NB4 (cell line): Measurements from ENCODE around the gene PDIA5.

Experiments
- DNase-seq: peaks from one replicate; pipeline ENCODE4 v3.0.0; 2010; ENCODE audit warnings: low read depth
- H3K4me3 ChIP-seq: one replicate; pipeline ENCODE4 v1.5.1; 2011; ENCODE audit warnings: mild to moderate bottlenecking, low read depth, low read length, moderate library complexity
- MAX ChIP-seq: IDR thresholded peaks from 2 replicates; pipeline ENCODE4 v1.6.1; 2011; ENCODE audit warnings: low read depth, low read length
- MYC ChIP-seq: IDR thresholded peaks from 2 replicates; pipeline ENCODE4 v1.6.1; 2011; ENCODE audit warnings: low read depth, low read length
- POLR2A ChIP-seq: IDR thresholded peaks from 2 replicates; pipeline ENCODE4 v1.6.1; 2011; ENCODE audit warnings: mild to moderate bottlenecking; ENCODE audit not compliant: insufficient read length; ENCODE audit errors: extremely low read depth
- TF ChIP-seq, protein P1 (sequence below): IDR thresholded peaks from one replicate; pipeline ENCODE4 v1.5.1; 2012; ENCODE audit warnings: low read depth, low read length

Gene PDIA5

DNA sequence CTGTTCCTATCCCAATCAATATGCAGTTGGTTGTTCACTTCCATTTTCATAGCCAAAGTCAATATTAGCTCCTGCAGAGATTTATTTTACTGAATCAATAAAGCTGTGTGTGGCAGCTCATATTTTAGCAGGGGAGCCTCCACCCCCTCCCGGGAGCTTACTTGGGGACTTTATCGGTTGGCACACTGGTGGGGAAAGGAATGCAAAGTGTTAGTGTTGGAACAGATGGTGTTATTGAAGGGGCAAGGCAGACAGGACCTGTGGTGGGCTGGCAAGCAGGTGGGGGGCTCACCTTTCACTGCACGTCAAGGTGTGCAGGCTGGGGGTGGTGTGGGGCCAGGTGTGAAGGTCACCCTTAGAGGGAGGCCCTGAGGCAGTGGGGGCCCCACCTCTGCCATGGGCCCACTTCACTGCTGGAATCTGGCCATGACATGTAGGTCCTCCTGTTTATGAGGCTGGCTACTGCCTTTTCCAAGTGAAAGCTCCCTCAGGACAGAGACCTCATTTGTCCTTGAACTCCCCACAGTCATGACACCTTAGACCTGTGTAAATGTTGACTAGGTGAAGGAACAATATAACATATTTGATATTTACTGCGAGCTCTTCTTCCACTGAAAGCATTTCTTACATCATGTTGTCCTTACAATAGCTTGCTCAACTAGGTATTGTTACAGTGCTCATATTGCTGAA is 90.9 kb downstream of the PDIA5 start:
- H3K4me3 ChIP-seq = no peak overlapping the region
- TF ChIP-seq MAX = no peak
- TF ChIP-seq, protein P1, sequence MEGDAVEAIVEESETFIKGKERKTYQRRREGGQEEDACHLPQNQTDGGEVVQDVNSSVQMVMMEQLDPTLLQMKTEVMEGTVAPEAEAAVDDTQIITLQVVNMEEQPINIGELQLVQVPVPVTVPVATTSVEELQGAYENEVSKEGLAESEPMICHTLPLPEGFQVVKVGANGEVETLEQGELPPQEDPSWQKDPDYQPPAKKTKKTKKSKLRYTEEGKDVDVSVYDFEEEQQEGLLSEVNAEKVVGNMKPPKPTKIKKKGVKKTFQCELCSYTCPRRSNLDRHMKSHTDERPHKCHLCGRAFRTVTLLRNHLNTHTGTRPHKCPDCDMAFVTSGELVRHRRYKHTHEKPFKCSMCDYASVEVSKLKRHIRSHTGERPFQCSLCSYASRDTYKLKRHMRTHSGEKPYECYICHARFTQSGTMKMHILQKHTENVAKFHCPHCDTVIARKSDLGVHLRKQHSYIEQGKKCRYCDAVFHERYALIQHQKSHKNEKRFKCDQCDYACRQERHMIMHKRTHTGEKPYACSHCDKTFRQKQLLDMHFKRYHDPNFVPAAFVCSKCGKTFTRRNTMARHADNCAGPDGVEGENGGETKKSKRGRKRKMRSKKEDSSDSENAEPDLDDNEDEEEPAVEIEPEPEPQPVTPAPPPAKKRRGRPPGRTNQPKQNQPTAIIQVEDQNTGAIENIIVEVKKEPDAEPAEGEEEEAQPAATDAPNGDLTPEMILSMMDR = no peak
- no peak for TF ChIP-seq MYC
- no peak for TF ChIP-seq POLR2A
- no peak for DNase-seq

DNA sequence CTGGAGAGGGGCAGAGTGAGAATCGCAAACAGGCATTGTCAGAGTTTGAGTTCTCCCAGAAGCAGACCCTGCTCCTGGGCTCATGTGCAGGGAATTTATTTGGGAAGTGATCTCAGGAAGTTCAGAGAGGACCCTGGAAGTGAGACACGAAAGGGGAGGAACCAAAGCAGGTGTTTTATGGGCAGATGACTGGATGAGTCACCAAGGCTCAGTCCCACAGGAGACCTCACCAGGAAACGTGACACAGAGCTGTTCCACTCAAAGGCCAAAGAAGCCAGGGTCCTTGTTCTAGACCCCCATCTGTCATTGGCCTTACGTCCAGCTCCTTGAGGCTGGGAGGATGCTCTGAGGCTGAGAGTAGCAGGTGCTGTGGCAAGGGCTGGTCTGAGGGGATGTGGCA is 91.5 kb downstream of the PDIA5 start:
- H3K4me3 ChIP-seq = no peak overlapping the region
- DNase-seq = no peak
- TF ChIP-seq, protein P1 = no peak
- no peak for TF ChIP-seq MAX
- TF ChIP-seq POLR2A = no peak
- no peak for TF ChIP-seq MYC

DNA sequence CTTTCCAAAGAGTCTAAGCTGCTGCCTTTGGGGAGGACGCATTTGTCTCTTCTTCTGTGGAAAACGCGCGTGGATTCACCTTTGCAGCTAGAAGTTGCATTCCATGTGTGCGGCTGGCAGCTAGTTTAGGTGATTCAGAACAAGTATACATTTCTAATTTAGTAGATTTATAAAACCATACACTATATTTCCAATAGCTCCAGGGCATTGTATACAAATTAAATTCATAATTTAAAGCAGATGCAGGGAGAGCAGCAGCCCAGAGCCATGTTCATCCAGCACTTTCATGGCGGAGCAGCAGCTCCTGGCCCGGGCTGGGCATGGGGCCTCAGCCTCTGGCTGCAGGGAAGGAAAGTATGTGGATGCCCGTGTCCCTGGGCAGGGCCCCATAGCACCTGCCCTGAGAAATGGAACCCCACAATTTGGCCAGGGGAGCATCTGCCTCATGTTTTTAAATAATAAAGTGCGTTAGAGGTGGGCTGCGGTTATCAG is 92.1 kb downstream of the PDIA5 start:
- no peak for DNase-seq
- no peak for TF ChIP-seq POLR2A
- TF ChIP-seq, protein P1 = no peak
- no peak for TF ChIP-seq MAX
- no peak for TF ChIP-seq MYC
- H3K4me3 ChIP-seq = no peak overlapping the region

DNA sequence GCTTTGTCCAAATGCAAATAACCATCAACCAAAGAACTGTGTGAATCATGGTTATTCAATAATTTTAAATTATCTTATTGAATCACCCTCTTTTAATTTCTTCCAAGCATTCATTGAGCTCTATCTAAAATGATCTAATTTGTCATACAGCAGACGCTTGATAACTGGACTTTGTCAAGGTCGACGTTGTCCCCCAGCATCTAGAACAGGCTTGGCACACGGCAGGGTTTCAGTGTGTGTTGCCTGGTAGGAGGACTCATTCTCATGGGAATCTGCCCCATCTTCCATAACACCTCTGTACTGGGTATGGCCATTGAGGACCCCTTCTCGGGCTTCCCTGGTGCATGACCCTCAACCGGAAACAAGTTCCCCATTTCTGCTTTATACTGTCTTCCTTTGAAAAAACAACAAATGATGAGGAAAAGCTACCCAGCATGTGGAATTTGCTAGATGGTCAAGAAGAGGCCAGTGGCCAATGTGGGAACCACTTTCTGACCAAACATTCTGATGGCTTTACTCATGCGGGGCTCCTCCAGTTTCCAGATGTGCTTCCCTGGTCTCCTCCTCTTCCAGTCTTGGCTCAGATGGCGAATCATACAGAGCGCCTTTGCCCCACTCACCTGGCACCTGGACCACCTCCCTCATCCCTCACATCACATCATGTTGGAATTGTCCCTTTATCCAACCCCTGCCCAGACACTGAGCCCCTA is 93.3 kb downstream of the PDIA5 start:
- H3K4me3 ChIP-seq = no peak overlapping the region
- TF ChIP-seq, protein P1 = no peak
- TF ChIP-seq MYC (no peak), MAX (no peak), POLR2A (no peak)
- no peak for DNase-seq

GRCh38 chr3:123161167-123161566 is 94.3 kb downstream of the PDIA5 start:
- no peak overlapping the region for H3K4me3 ChIP-seq
- TF ChIP-seq, protein P1 = no peak
- no peak for TF ChIP-seq MAX
- TF ChIP-seq MYC = no peak
- no peak for TF ChIP-seq POLR2A
- peak; percentile 7 for DNase-seq
